ENCODE results near the gene NME1. TPM values are rescaled to one million over a fixed set of nuclear protein-coding genes. Genes with fewer than 3 reads are reported as not detected.

The NME1 gene
- total RNA-seq, 3 donors from 2014 or later, result 28.3 to 76.0 (median 28.4) TPM

DNA sequence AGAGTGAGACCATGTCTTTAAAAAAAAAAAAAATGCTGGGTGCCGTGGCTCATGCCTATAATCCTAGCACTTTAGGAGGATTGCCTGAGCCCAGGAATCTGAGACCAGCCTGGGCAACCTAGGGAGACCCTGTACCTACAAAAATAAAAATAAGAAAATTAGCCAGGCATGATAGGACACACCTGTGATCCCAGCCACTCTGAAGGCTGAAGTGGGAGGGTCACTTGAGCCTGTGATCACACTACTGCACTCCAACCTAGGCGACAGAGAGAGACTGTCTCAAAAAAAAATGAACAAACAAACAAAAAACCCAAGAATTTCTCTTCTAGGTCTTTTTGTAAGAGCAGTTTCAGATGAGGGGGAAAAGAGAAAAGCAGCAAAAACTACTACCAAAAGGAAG is 47.5 kb downstream of the NME1 start:
- no peak overlapping the region for H3K4me3 ChIP-seq
- H3K27ac ChIP-seq, result no peak overlapping the region
- H3K36me3 ChIP-seq, result peaks cover 19% of the 10 kb centered on the region
- TF ChIP-seq POLR2AphosphoS5 (IDR thresholded peaks at IDR 0.05), result no peak
- intact Hi-C loops (cut with DNase I; ENCODE audit: low total_unique reads), result no loop called here
- H3K9me3 ChIP-seq, result no peaks in the 10 kb centered on the region
- no peak for DNase-seq (ENCODE audit: low spot score in 2 of 2)
- no peaks in the 10 kb centered on the region for H3K27me3 ChIP-seq
- no peaks in the 10 kb centered on the region for H3K4me1 ChIP-seq

DNA sequence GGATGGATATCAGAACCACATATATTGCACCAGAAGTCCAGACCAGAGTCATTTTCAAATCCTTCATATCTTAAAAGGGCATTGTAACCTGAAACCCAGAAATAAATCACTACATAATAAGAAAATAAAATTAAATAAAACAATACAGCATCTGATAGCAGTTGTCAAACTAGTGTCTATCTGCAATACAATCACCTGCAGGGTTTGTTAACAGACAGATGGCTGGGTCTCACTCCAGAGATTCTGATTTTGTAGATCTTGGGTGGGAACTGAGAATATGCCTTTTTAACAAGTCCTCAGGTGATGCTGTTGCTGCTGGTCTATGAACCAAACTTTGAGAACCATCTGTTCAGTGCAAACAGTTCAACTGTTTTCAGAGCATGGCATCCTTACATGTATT is 50.5 kb downstream of the NME1 start:
- Histone ChIP-seq H3K36me3 (peaks cover 12% of the 10 kb centered on the region), H3K27me3 (no peaks in the 10 kb centered on the region), H3K9me3 (no peaks in the 10 kb centered on the region), H3K4me1 (no peaks in the 10 kb centered on the region), H3K27ac (no peak overlapping the region), H3K4me3 (no peak overlapping the region)
- no peak for DNase-seq (ENCODE audit: low spot score in 2 of 2)
- intact Hi-C loops (cut with DNase I; ENCODE audit: low total_unique reads), result no loop called here
- TF ChIP-seq, protein P1, sequence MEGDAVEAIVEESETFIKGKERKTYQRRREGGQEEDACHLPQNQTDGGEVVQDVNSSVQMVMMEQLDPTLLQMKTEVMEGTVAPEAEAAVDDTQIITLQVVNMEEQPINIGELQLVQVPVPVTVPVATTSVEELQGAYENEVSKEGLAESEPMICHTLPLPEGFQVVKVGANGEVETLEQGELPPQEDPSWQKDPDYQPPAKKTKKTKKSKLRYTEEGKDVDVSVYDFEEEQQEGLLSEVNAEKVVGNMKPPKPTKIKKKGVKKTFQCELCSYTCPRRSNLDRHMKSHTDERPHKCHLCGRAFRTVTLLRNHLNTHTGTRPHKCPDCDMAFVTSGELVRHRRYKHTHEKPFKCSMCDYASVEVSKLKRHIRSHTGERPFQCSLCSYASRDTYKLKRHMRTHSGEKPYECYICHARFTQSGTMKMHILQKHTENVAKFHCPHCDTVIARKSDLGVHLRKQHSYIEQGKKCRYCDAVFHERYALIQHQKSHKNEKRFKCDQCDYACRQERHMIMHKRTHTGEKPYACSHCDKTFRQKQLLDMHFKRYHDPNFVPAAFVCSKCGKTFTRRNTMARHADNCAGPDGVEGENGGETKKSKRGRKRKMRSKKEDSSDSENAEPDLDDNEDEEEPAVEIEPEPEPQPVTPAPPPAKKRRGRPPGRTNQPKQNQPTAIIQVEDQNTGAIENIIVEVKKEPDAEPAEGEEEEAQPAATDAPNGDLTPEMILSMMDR (IDR thresholded peaks at IDR 0.05), result no peak
- TF ChIP-seq POLR2A (IDR thresholded peaks at IDR 0.05), result no peak
- TF ChIP-seq POLR2AphosphoS5 (IDR thresholded peaks at IDR 0.05), result no peak

Other genes with a start within 250 kb of the NME1 start
- 100 to 1,000 TPM; 112 to 178 (median 128) TPM for gene SPAG9, start 32.7 kb upstream of the NME1 start, total RNA-seq
- gene NME2, start 12.9 kb downstream of the NME1 start, total RNA-seq, result 100 to 1,000 TPM; 394 to 566 (median 465) TPM
- gene MBTD1, start 106.5 kb downstream of the NME1 start, total RNA-seq, result 10 to 100 TPM; 19.4 to 34.5 (median 24.9) TPM
- gene UTP18, start 107.0 kb downstream of the NME1 start, total RNA-seq, result 10 to 100 TPM; 30.6 to 47.2 (median 46.4) TPM